Astrocyte of the hippocampus (primary cell): ENCODE measurements around the gene DCLK2.

Experiments used
- DNase-seq: peaks from one replicate; pipeline ENCODE4 v3.0.0; 2011; ENCODE audit warnings: low read depth, low spot score

DCLK2 gene

DNA sequence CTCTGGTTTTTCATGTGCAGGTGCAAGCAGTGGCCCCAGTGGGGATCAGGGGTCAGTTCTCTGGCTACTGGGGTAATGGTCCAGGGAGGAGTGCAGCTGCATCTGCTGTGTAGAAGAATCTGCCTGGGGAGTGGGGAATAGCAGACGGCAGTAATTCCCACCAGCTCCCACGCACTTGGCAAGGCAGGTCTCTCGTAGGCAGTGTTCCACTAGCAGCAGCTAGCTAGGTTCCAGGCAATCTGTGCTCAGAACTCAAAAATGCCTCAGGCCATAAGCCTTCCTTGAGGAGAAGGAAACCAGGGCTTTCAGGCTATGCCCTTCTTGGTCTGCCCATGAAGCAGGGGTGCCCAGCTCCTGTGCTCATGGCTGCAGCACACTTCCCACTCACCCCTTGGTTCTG is 38.8 kb downstream of the DCLK2 start:
- no peak for DNase-seq

- no peak for DNase-seq
Measured at GRCh38 chr4:150117629-150118028, 39.4 kb downstream of the DCLK2 start.

DNA sequence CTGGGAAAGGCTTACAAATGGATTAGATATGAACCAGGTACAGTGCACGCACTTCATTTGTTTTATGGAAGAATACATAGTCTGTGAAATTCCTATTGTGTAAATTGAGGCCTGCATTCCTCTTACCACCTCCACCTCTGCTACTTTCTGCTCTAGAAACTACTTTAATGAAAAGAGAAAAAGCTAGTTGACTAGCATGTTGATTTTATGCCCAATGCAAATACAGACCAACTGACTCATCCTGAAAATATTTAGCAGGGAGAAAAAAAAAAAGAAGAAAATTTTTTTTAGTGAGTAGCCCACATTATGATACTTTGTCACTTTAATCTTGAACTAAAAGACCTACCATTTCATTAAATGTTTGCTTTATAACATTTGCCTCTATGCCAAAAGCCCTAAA is 41.2 kb downstream of the DCLK2 start:
- peak; percentile 56 for DNase-seq

DNA sequence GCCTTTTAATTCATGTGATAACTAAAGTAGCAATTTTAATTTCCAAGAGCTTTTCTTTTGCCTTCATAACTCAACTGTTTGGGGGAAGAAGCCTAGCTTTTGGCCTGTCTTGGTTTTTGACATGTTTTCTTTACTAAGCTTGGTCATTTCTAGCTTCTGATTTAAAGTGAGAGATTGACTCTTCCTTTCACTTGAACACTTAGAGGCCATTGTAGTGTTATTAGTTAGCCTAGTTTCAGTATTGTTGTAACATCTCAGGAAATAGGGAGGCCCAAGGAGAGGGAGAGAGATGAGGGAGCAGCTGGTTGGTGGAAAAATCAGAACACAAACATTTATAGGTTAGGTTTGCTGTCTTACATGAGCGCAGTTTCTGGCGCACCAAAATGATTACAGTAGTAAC is 44.8 kb downstream of the DCLK2 start:
- DNase-seq: no peak

DNA sequence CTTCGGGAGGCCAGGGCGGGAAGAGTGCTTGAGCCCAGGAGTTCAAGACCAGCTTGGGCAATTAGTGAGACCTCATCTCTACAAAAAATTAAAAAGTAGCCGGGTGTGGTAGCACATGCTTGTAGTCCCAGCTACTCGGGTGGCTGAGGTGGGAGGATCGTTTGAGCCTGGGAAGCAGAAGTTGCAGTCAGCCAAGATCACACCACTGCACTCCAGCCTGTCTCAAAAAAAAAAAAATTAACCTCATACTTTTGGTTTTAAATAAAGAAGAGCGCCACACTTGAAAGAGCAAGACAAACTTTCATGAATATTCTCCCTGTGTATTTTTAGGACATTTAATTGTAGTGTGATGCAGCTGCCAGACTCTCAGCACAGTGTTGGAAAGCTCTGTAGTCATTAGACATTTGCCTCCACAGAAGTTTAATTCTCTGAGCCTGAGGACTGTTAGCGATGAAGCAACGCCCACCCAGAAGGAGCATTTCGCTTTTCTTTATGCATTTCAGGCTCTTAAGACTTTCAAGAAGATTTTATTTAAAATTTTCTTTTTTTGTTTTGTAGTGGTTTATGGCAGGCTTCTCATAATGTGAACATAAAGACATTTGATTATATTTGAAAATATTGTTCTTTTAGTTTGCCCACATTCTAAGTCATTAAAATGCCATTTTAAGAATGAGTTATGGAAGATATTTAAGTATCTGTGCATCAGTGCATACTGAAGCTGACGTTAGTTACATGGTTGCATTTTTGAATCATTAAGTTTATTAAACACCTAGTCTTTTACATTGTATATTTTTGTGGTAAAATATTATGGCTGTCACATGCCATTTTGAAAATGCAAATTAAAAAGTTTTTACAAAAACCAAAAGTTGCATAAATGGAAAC is 45.8 kb downstream of the DCLK2 start:
- no peak for DNase-seq

GRCh38 chr4:150126201-150126863 is 48.1 kb downstream of the DCLK2 start:
- peak; percentile 48 for DNase-seq

DNA sequence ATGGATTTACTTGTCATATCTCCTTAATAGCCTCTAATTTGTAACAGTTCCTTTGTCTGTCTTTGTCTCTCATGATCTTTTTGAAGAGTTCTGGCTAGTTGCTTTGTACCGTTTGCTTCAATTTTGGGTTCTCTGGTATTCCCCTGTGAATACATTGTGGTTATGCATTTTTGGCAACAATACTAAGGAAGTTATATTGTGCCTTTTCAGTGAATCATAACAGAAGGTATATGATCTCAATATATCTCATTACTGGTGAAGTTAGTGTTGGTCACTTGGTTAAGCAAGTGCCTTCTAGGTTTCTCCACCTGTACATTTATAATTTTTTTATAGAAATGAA is 48.6 kb downstream of the DCLK2 start:
- peak; percentile 58 for DNase-seq

- no peak for DNase-seq
Measured at GRCh38 chr4:150127757-150128156, 49.5 kb downstream of the DCLK2 start.

- peak; percentile 48 for DNase-seq
Measured at GRCh38 chr4:150130933-150131332, 52.7 kb downstream of the DCLK2 start.

GRCh38 chr4:150131581-150132228 is 53.5 kb downstream of the DCLK2 start:
- no peak for DNase-seq

GRCh38 chr4:150133605-150134004 is 55.4 kb downstream of the DCLK2 start:
- DNase-seq: no peak

- no peak for DNase-seq
Measured at GRCh38 chr4:150135134-150135772, 57.0 kb downstream of the DCLK2 start.

- no peak for DNase-seq
Measured at GRCh38 chr4:150136036-150136435, 57.8 kb downstream of the DCLK2 start.

DNA sequence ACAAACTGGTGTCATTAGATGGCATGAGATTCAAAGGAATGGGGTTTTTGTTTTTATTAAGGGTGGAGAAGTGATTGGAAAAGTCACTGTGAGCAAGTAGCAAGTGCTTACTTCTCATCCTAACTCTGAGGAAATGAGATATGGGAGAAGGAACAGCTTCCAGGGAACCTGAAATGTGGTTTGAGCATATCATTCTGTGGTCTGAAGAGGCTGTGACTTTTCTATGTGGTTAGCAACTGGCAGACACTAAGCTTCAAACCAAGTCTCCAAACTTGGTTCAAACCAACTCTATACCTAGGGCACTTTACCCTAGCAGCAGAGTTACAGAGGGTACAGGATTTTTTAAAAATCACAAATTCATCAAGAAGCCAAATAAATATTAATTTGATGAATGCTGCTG is 58.2 kb downstream of the DCLK2 start:
- DNase-seq: no peak

DNA sequence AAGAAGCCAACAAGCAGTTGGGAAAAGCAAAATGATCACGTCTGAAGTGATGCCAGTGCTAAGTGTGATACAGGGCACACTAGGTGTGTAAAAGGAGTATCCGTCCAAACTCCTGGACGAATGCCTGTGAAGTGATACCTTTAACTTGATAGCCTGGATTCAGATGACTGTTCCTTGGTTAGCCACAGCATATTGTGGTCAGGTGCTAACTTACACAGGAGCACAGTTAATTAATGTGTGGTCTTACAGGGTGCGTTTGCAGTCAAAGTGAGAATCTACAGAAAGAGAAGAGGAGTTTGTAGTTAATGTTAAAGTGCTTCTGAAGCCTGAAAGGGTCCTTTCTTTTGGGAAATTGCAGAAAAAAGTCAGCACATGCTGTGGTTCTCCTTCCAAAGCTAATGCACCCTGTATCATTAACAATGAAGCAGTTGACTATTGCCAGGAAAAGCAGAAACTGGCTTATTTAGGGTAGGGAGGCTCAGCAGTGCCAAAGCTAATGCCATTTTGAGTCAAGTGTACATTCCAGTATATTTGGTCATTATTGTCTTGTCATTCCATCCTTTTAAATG is 61.1 kb downstream of the DCLK2 start:
- DNase-seq: peak; percentile 64

GRCh38 chr4:150140774-150141400 is 62.6 kb downstream of the DCLK2 start:
- DNase-seq: peak; percentile 73

DNA sequence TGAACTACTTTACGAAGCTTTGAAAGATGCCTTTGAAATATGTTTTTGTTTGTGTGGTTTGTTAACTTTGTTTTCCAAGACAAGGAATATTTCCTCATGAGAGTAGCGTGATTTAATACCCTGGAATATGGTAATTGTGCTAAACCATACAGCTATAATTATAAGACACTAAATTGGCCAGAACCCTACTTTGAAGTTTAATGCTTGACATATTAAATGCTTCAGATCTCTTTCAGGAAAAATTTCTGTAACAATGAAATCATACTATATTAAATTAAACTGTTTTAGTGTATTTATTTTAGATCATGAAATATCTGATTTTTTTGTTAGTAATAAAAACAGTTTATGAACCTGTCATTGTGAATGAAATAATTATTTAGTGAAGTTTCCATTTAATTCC is 63.5 kb downstream of the DCLK2 start:
- no peak for DNase-seq

DNA sequence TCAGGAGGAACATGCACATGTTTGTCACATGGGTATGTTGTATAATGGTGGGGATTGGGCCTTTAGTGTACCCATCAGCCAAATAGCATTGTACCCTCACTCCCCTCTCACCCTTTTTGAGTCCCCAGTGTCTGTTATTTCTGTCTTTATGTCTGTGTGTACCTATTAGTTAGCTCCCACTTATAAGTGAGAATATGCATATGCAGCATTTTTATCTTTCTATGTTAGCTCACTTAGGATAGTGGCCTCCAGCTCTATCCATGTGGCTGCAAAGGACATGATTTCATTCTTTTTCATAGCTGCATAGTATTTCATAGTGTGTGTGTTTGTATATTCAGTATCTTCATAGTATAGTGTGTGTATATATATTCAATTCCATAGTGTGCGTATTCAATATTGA is 64.6 kb downstream of the DCLK2 start:
- no peak for DNase-seq

DNA sequence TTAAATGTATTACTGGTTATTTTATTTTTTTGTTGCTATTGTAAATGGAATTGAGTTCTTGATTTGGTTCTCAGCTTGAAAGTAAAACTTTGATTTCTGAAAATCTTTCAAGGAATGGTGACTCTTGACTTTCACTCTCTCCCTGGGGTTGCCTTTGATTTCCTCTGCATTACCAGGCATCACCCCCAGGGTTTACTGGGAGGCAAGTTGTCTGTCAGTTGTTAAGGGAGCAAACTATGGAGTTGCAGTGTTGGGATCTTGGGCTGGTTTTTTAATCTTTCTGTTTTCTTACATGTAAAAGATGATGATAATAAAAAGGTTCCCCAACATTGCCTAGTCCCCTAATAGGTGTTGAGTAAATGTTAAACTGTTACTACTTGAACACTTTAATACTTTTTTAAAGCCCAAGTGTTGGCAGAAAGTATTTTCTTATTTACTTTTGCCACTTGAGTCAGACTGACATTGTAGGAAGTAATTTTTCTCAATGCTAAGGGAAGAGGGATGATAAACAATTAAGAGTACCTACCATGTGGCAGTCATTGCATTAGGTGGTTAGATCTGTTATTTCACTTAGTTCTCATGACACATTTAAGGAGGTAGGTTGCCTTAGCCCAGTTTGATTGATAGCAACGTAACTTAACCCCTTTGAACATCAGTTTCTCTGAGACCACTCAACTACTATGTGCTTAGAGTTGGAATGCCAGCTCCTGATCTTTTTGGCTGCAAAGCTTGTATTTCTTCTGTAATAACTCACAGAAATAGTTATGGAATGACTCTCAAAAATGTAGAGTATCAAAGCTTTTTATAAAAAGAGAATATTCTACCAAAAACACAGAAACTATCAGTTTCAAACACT is 67.1 kb downstream of the DCLK2 start:
- DNase-seq: no peak

DNA sequence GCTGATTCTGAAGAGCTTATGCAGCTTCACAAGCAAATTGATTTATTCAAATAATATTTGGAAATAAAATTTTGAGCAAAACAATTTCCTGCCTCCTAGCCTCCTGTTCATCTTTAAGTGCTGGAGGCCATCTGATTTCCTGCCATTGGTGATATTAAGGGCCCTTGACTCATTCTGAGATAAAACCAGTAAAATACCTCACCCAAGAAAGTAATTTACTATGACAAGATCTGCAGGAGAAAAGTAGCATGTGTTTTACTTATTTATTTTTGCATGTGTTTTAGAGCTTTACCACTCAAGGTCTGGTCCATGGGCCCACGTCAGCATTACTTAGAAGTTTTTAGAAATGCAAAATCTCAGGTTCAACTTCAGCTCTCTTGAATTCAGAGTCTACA is 67.7 kb downstream of the DCLK2 start:
- no peak for DNase-seq

GRCh38 chr4:150149381-150149780 is 71.1 kb downstream of the DCLK2 start:
- peak; percentile 60 for DNase-seq
